Smooth muscle cell (in vitro differentiated cells): Measurements from ENCODE around the gene BBC3. TPM values are rescaled to one million over a fixed set of nuclear protein-coding genes. Genes with fewer than 3 reads are reported as not detected.
A peak's percentile ranks its signal among the peaks of the same experiment; 100 is the strongest.

Experiments
- DNase-seq: peaks from one replicate; lab custom pipeline; 2025; ENCODE audit not compliant: unreplicated experiment; lab: John Stamatoyannopoulos, UW
- H2AFZ ChIP-seq: fragments of 200-600 bp; sonication (generic); 2 replicates; pipeline ENCODE4 v1.6.0; 2016; ENCODE audit warnings: antibody characterized with exemption, low read depth, mild to moderate bottlenecking
- H3F3A ChIP-seq: fragments of 200-600 bp; sonication (generic); 2 replicates; pipeline ENCODE4 v1.6.0; 2017; ENCODE audit warnings: antibody characterized with exemption, low read depth
- H3K27ac ChIP-seq: fragments of 200-600 bp; sonication (generic); 2 replicates; pipeline ENCODE4 v1.5.1; 2016; ENCODE audit warnings: low read depth, mild to moderate bottlenecking
- H3K27me3 ChIP-seq: fragments of 200-600 bp; sonication (generic); 2 replicates; pipeline ENCODE4 v1.6.1; 2016; ENCODE audit warnings: low read depth, mild to moderate bottlenecking
- H3K36me3 ChIP-seq: fragments of 200-600 bp; sonication (generic); 2 replicates; pipeline ENCODE4 v1.5.1; 2016; ENCODE audit warnings: low read depth
- H3K4me1 ChIP-seq: fragments of 200-600 bp; sonication (generic); 2 replicates; pipeline ENCODE4 v1.5.1; 2016; ENCODE audit warnings: low read depth
- H3K4me2 ChIP-seq: fragments of 200-600 bp; sonication (generic); 2 replicates; pipeline ENCODE4 v1.6.0; 2016; ENCODE audit warnings: mild to moderate bottlenecking
- H3K4me3 ChIP-seq: fragments of 200-600 bp; sonication (generic); 2 replicates; pipeline ENCODE4 v1.5.1; 2016; ENCODE audit warnings: mild to moderate bottlenecking
- H3K79me2 ChIP-seq: fragments of 200-600 bp; sonication (generic); 2 replicates; pipeline ENCODE4 v1.6.0; 2016; ENCODE audit warnings: low read depth, mild to moderate bottlenecking
- H3K9ac ChIP-seq: fragments of 200-600 bp; sonication (generic); 2 replicates; pipeline ENCODE4 v1.6.0; 2016; ENCODE audit warnings: low read depth
- H3K9me3 ChIP-seq: fragments of 200-600 bp; sonication (generic); replicated peaks from 2 replicates; pipeline ENCODE4 v1.5.1; 2016; ENCODE audit warnings: low read depth
- H4K20me1 ChIP-seq: fragments of 200-600 bp; sonication (generic); 2 replicates; pipeline ENCODE4 v1.6.0; 2016; ENCODE audit warnings: low read depth
- WGBS: methylation state at CpG from one replicate; pipeline ENCODE4 v1.1.7; 2016; ENCODE audit warnings: low lambda C conversion rate; 5-methylcytosine and 5-hydroxymethylcytosine counted together
- polyA plus RNA-seq: library from polyadenylated mRNA; unstranded; fragments of >200 nt; fragmentation: Nextera tagmentation; extraction: Ambion mirVana; gene quantifications from 2 replicates; pipeline ENCODE4 v1.2.1, GENCODE V29; 2016
- total RNA-seq: library from RNA; depleted of rRNA; stranded (reverse); fragments of >200 nt; gene quantifications from 2 replicates; pipeline ENCODE4 v1.2.3, GENCODE V29; 2014
- TF ChIP-seq, protein P1 (sequence below): fragments of 200-600 bp; sonication (generic); IDR thresholded peaks from 2 replicates; pipeline ENCODE4 v1.5.1; 2017; ENCODE audit warnings: borderline replicate concordance, mild to moderate bottlenecking, antibody characterized with exemption; ENCODE audit not compliant: insufficient read depth, poor library complexity, severe bottlenecking

The BBC3 gene
- total and polyA plus RNA-seq, 2 experiments from 2014 or later = 10.2 to 29.9 TPM

DNA sequence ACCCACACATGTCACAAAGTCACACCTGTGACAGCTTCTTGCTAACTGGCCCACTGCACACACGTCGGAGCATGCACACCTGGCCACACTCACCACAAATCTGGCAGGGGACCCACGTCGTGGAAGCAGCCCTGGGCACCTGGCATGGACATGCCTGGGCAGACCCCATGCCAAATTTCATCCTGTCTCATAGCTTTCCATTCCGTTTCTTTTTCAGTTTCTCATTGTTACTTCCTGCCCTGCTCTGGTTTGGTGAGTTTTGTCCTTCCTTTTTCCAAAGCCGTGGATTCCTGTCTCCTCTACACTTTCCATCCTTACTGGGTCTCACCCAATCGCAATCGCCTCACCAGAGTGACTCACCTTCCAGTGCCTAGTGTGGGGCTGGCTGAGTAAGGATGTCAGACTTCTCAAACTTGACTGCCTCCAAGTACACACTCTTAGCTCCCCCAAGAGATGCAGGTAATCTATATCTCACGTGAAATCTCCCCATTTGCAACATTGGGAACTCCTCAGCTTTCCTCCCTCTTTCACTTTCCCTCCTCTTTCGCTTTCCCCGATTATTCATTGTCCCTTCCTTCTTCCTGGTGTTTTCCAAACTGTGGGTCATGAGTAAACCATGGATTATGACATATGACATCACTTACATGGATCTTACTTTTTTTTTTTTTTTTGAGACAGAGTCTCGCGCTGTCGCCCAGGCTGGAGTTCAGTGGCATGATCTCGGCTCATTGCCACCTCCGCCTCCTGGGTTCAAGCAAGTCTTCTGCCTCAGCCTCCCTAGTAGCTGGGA is 1.6 kb upstream of the BBC3 start:
- H3K4me3 ChIP-seq = peak overlapping the region; percentile 9
- WGBS = 37% methylated on average over 16 of the region's 16 CpGs
- peak overlapping the region; percentile 73 for H3K4me2 ChIP-seq
- H3K36me3 ChIP-seq = no peaks in the 10 kb centered on the region
- H3K79me2 ChIP-seq = peaks cover 4% of the 10 kb centered on the region
- peaks cover 11% of the 10 kb centered on the region for H3K4me1 ChIP-seq
- no peaks in the 10 kb centered on the region for H3K9me3 ChIP-seq
- peak overlapping the region; percentile 64 for H3K9ac ChIP-seq
- peaks cover 24% of the 10 kb centered on the region for H4K20me1 ChIP-seq
- H3K27ac ChIP-seq = peak overlapping the region; percentile 92
- H3K27me3 ChIP-seq = no peaks in the 10 kb centered on the region
- peaks cover 34% of the 10 kb centered on the region for H3F3A ChIP-seq
- no peak for DNase-seq
- no peak overlapping the region for H2AFZ ChIP-seq
- TF ChIP-seq, protein P1, sequence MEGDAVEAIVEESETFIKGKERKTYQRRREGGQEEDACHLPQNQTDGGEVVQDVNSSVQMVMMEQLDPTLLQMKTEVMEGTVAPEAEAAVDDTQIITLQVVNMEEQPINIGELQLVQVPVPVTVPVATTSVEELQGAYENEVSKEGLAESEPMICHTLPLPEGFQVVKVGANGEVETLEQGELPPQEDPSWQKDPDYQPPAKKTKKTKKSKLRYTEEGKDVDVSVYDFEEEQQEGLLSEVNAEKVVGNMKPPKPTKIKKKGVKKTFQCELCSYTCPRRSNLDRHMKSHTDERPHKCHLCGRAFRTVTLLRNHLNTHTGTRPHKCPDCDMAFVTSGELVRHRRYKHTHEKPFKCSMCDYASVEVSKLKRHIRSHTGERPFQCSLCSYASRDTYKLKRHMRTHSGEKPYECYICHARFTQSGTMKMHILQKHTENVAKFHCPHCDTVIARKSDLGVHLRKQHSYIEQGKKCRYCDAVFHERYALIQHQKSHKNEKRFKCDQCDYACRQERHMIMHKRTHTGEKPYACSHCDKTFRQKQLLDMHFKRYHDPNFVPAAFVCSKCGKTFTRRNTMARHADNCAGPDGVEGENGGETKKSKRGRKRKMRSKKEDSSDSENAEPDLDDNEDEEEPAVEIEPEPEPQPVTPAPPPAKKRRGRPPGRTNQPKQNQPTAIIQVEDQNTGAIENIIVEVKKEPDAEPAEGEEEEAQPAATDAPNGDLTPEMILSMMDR = no peak

- peak; percentile 90 for DNase-seq
- TF ChIP-seq, protein P1 = no peak
- Histone ChIP-seq H3K79me2 (peaks cover 4% of the 10 kb centered on the region), H3K9me3 (no peaks in the 10 kb centered on the region), H3K4me3 (peak overlapping the region; percentile 96), H2AFZ (no peak overlapping the region), H3K4me2 (peak overlapping the region; percentile 73), H3K9ac (peak overlapping the region; percentile 64), H4K20me1 (peaks cover 24% of the 10 kb centered on the region), H3K27ac (peak overlapping the region; percentile 92), H3K4me1 (peaks cover 19% of the 10 kb centered on the region), H3K27me3 (no peaks in the 10 kb centered on the region), H3K36me3 (no peaks in the 10 kb centered on the region), H3F3A (peaks cover 46% of the 10 kb centered on the region)
- WGBS = 12% methylated on average over 25 of the region's 51 CpGs
Measured at GRCh38 chr19:47231215-47232054, 436 bp upstream of the BBC3 start.

- Histone ChIP-seq H3K36me3 (no peaks in the 10 kb centered on the region), H3F3A (peaks cover 53% of the 10 kb centered on the region), H3K27ac (peak overlapping the region; percentile 90), H3K79me2 (peaks cover 4% of the 10 kb centered on the region), H2AFZ (no peak overlapping the region), H3K4me1 (peaks cover 25% of the 10 kb centered on the region), H3K27me3 (no peaks in the 10 kb centered on the region), H3K4me2 (peak overlapping the region; percentile 98), H3K9ac (peak overlapping the region; percentile 94), H3K9me3 (no peaks in the 10 kb centered on the region), H4K20me1 (peaks cover 25% of the 10 kb centered on the region), H3K4me3 (peak overlapping the region; percentile 96)
- TF ChIP-seq, protein P1 = peak; percentile 93
- 4% methylated on average over 34 of the region's 84 CpGs for WGBS
- DNase-seq = peak; percentile 49
Measured at GRCh38 chr19:47230054-47230920, 712 bp downstream of the BBC3 start.
